WTC11 (cell line): ENCODE data around the gene ZNRF2. TPM values are rescaled to one million over a fixed set of nuclear protein-coding genes. Genes with fewer than 3 reads are reported as not detected.
A peak's percentile ranks its signal among the peaks of the same experiment; 100 is the strongest.

Source experiments
- ATAC-seq: fragments of 200-7000 bp; cut with Tn5 transposase; 2 replicates; pipeline ENCODE4 v1.10.0; 2021; ENCODE audit warnings: mild to moderate bottlenecking, moderate library complexity
- CTCF ChIA-PET: fragments of 300-600 bp; sonication (Branson Sonifier 250); formaldehyde crosslinking; loops from one replicate; lab custom pipeline; 2021; ENCODE audit warnings: antibody characterized with exemption; lab: Charles Lee
- POLR2A ChIA-PET: fragments of 350-600 bp; sonication (Branson Sonifier 250); formaldehyde crosslinking; loops from one replicate; lab custom pipeline; 2021; ENCODE audit warnings: antibody characterized with exemption; lab: Charles Lee
- DNase-seq: peaks from one replicate; pipeline ENCODE4 v3.0.0; 2021; ENCODE audit warnings: low spot score
- H3K27ac Mint-ChIP-seq: 2 replicates; pipeline ENCODE4 v1.8.0; 2021; ENCODE audit warnings: mixed read lengths
- H3K27me3 Mint-ChIP-seq: 2 replicates; pipeline ENCODE4 v1.8.0; 2021; ENCODE audit warnings: low read depth, mild to moderate bottlenecking, moderate library complexity, mixed read lengths
- H3K36me3 Mint-ChIP-seq: 2 replicates; pipeline ENCODE4 v1.8.0; 2021; ENCODE audit warnings: mixed read lengths
- H3K4me1 Mint-ChIP-seq: 2 replicates; pipeline ENCODE4 v1.8.0; 2022; ENCODE audit warnings: mixed read lengths
- H3K4me3 Mint-ChIP-seq: 2 replicates; pipeline ENCODE4 v1.8.0; 2021; ENCODE audit warnings: mild to moderate bottlenecking, moderate library complexity, mixed read lengths
- H3K9me3 Mint-ChIP-seq: 2 replicates; pipeline ENCODE4 v1.8.0; 2021; ENCODE audit warnings: mixed read lengths
- CTCF ChIP-seq: fragments of 200-600 bp; IDR thresholded peaks from 2 replicates; pipeline ENCODE4 v1.8.0; 2022; ENCODE audit warnings: antibody characterized with exemption
- E2F4 ChIP-seq: sonication (generic); formaldehyde crosslinking; IDR thresholded peaks from 2 replicates; pipeline ENCODE4 v1.8.1; 2022; ENCODE audit warnings: low read depth, mild to moderate bottlenecking, moderate library complexity, missing genetic modification reagents, borderline replicate concordance
- ELF4 ChIP-seq: sonication (generic); formaldehyde crosslinking; IDR thresholded peaks from 2 replicates; pipeline ENCODE4 v1.8.1; 2022; ENCODE audit warnings: low read depth, mild to moderate bottlenecking, moderate library complexity, missing genetic modification reagents
- GABPB1 ChIP-seq: sonication (generic); formaldehyde crosslinking; IDR thresholded peaks from 2 replicates; pipeline ENCODE4 v1.8.1; 2023; ENCODE audit warnings: mild to moderate bottlenecking, missing genetic modification reagents
- IRF1 ChIP-seq: sonication (generic); formaldehyde crosslinking; IDR thresholded peaks from 2 replicates; pipeline ENCODE4 v1.8.0; 2023; ENCODE audit warnings: missing genetic modification reagents
- IRF2 ChIP-seq: sonication (generic); formaldehyde crosslinking; IDR thresholded peaks from 2 replicates; pipeline ENCODE4 v1.8.0; 2022; ENCODE audit warnings: low read depth, missing genetic modification reagents, borderline replicate concordance
- MAX ChIP-seq: sonication (generic); formaldehyde crosslinking; IDR thresholded peaks from 2 replicates; pipeline ENCODE4 v1.8.0; 2022; ENCODE audit warnings: mild to moderate bottlenecking, missing genetic modification reagents
- MYBL2 ChIP-seq: sonication (generic); formaldehyde crosslinking; IDR thresholded peaks from 2 replicates; pipeline ENCODE4 v1.8.1; 2023; ENCODE audit warnings: mild to moderate bottlenecking, moderate library complexity, missing genetic modification reagents
- OVOL2 ChIP-seq: fragments of 250-450 bp; sonication (Bioruptor Pico); IDR thresholded peaks from 2 replicates; pipeline ENCODE4 v1.9.0; 2021; ENCODE audit warnings: mild to moderate bottlenecking, borderline replicate concordance
- RELA ChIP-seq: sonication (generic); formaldehyde crosslinking; IDR thresholded peaks from 2 replicates; pipeline ENCODE4 v1.8.1; 2022; ENCODE audit warnings: missing genetic modification reagents, mild to moderate bottlenecking, borderline replicate concordance
- TEAD4 ChIP-seq: sonication (generic); formaldehyde crosslinking; IDR thresholded peaks from 2 replicates; pipeline ENCODE4 v1.8.0; 2022; ENCODE audit warnings: mild to moderate bottlenecking, missing genetic modification reagents
- TP53 ChIP-seq: sonication (generic); formaldehyde crosslinking; IDR thresholded peaks from 2 replicates; pipeline ENCODE4 v1.8.1; 2023; ENCODE audit warnings: mild to moderate bottlenecking, missing genetic modification reagents
- USF2 ChIP-seq: sonication (generic); formaldehyde crosslinking; IDR thresholded peaks from 2 replicates; pipeline ENCODE4 v1.8.1; 2023; ENCODE audit warnings: mild to moderate bottlenecking, missing genetic modification reagents, moderate library complexity
- ZMAT4 ChIP-seq: fragments of 250-450 bp; sonication (Bioruptor Pico); IDR thresholded peaks from 2 replicates; pipeline ENCODE4 v1.9.0; 2021; ENCODE audit warnings: mild to moderate bottlenecking
- ZNF138 ChIP-seq: sonication (generic); formaldehyde crosslinking; conservative IDR thresholded peaks from 2 replicates; pipeline ENCODE4 v1.8.1; 2022; ENCODE audit warnings: mild to moderate bottlenecking, moderate library complexity, missing genetic modification reagents
- ZNF317 ChIP-seq: sonication (generic); formaldehyde crosslinking; IDR thresholded peaks from 2 replicates; pipeline ENCODE4 v1.8.1; 2023; ENCODE audit warnings: low read depth, mild to moderate bottlenecking, moderate library complexity, missing genetic modification reagents, borderline replicate concordance
- ZNF512 ChIP-seq: sonication (generic); formaldehyde crosslinking; IDR thresholded peaks from 2 replicates; pipeline ENCODE4 v1.8.1; 2022; ENCODE audit warnings: missing genetic modification reagents, borderline replicate concordance
- ZSCAN18 ChIP-seq: fragments of 250-450 bp; sonication (Bioruptor Pico); IDR thresholded peaks from 2 replicates; pipeline ENCODE4 v2.1.2; 2022; ENCODE audit warnings: mild to moderate bottlenecking, moderate library complexity
- total RNA-seq: library from RNA; stranded (reverse); gene quantifications from 3 replicates; pipeline ENCODE4 v1.2.3, GENCODE V29; 2021

ZNRF2 gene
- total RNA-seq, 1 experiment from 2014 or later = 18.2 TPM

- Mint-ChIP-seq H3K4me1 (peaks cover 73% of the 10 kb centered on the region), H3K4me3 (peak overlapping the region; percentile 50), H3K36me3 (peaks cover 7% of the 10 kb centered on the region), H3K27ac (peak overlapping the region; percentile 92), H3K27me3 (no peaks in the 10 kb centered on the region), H3K9me3 (peaks cover 3% of the 10 kb centered on the region)
- peak; percentile 47 for ATAC-seq
- DNase-seq = no peak
- POLR2A ChIA-PET = no interaction called here
- TF ChIP-seq ZMAT4 (CRISPR knock-in tag) (no peak), ELF4 (CRISPR knock-in tag) (no peak), MAX (CRISPR knock-in tag) (no peak), E2F4 (no peak), CTCF (no peak), GABPB1 (CRISPR knock-in tag) (no peak), TEAD4 (CRISPR knock-in tag) (no peak), ZNF512 (no peak)
- CTCF ChIA-PET = no interaction called here
These were observed 36.9 kb downstream of the ZNRF2 start for GRCh38 chr7:30321089-30321881.

- H3K27me3 Mint-ChIP-seq = no peaks in the 10 kb centered on the region
- H3K4me3 Mint-ChIP-seq = no peak overlapping the region; the same call in 1 of the 2 replicates
- no peak for DNase-seq
- ATAC-seq = no peak
- H3K36me3 Mint-ChIP-seq = peaks cover 8% of the 10 kb centered on the region
- ChIA-PET POLR2A (interaction anchor here (0.6 kb wide), 1 partner anchor 27 kb away, joined by 5 read pairs; no protein-coding TSS in a partner anchor), CTCF (interaction anchor here (0.6 to 1.2 kb wide), 2 partner anchors 34 to 242 kb away, joined by 3 to 4 read pairs; no protein-coding TSS in a partner anchor)
- peaks cover 76% of the 10 kb centered on the region for H3K4me1 Mint-ChIP-seq
- peak overlapping the region; percentile 89 for H3K27ac Mint-ChIP-seq
- TF ChIP-seq RELA (CRISPR knock-in tag) (no peak), ZNF138 (CRISPR knock-in tag) (no peak), ZNF317 (no peak), ZMAT4 (CRISPR knock-in tag) (no peak), IRF1 (no peak), OVOL2 (no peak), IRF2 (CRISPR knock-in tag) (no peak), TP53 (no peak), USF2 (CRISPR knock-in tag) (no peak), ZSCAN18 (CRISPR knock-in tag) (no peak), MYBL2 (CRISPR knock-in tag) (no peak), GABPB1 (CRISPR knock-in tag) (no peak)
- H3K9me3 Mint-ChIP-seq = peaks cover 5% of the 10 kb centered on the region
These were observed 37.4 kb downstream of the ZNRF2 start for GRCh38 chr7:30321882-30322192.
